HG02981 (cell line): ENCODE data around the gene ZNF317.

Experiments used
- ATAC-seq: cut with Tn5 transposase; IDR thresholded peaks from one replicate; pipeline ENCODE4 v1.9.1; 2021; ENCODE audit warnings: mild to moderate bottlenecking, moderate library complexity; ENCODE audit not compliant: unreplicated experiment

ZNF317 gene

DNA sequence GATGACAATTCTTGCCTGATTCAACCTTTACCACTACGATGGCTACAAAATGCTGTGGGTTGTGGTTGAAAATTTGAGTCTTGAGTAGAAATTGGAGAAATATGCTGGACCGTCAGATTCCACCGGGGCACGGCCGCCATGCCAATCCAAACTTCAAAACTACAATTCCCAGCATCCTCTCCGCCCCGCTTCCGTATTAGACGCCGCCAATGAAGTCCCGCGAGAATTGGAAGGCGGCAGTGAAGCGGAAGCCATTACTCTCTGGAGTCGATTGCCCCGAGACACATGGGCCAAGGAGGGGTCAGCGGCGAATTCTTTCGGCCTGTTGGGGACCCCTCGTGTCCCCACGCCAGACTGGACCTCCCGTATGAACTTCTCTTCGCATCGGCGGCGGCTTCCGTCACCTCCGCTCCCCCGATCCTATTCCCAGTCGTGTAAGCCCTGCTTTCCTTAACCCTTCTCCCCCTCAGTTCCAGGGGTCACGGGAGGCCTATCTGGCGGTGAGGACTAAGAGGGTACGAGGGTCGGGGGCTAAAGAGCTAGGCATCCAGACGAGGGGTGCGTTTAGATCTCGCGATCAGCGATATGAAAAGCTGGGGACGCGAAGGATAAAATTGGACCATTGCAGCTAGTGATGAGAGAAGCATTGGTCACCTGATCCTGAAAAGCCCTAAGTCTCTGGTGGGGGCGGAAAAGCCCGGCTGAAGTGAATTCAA lies at the start of gene ZNF317:
TSS of gene ZNF317 (plus strand) at position 239 of the 716 bp plus-strand sequence. CDS start 15,620 bp downstream, outside the sequence.
- ATAC-seq = peak; percentile 91

DNA sequence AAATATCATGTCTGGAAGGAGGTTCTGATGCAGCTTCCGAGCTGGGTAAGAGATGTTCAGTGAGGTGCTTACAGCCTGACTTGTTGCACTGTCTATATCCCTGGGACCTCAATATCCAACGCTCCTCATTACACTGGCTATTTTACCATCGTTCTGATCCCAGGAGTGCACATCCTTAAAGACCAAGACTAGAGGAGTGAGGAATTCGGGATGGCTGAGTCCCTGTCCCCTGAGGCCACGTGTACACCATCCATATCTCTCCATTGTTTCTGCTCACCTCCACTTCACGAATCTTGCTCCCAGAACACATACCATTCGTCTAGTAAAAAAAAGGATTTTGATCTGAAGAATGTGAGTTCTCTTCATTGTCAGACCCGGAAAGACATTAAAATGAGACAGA lies 32.8 kb upstream of the ZNF317 start, which contains the start of gene OR7G2:
TSS of gene OR7G2 (minus strand) at position 101 of the 400 bp plus-strand sequence. CDS start 4,232 bp downstream, outside the sequence.
- no peak for ATAC-seq

DNA sequence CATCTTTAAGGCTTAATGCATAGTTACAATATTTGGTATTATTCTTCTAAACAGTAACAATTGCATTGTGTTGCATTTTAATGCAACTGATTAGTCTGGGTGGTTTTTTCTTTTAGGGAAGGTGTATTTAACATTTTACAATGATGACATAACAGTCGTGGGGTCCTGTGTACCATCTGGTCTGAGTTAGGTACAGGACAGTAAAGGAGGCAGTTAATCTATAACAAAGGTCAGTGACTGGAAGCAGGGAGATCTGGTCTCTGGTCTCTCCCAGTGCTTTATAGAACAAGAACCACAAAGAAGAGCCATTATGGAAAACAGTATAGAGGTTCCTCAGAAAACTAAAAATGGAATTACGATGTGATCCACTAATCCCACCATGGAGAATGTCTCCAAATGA lies 30.2 kb upstream of the ZNF317 start:
- no peak for ATAC-seq

DNA sequence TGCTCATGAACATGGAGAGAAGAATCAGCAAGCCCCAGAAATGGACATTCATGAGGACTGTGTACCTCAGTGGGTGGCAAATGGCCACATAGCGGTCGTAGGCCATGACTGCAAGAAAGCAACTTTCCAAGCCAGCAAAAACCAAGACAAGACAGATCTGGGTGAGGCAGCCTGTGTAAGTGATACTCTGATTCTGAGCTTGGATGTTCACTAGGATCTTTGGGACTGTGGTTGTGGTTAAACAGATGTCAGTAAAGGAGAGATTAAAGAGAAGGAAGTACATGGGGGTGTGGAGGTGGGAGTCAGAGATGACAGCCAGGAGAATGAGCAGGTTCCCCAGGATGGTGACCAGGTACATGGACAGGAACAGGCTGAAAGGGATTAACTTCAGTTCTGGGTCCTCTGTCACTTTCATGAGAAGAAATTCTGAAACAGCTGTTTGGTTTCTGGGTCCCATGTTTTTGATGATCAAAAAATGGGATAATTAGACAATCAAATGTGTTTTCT lies 24.8 kb upstream of the ZNF317 start, which contains the start of gene OR7G1:
TSS of gene OR7G1 (minus strand) at position 457 of the 507 bp plus-strand sequence. CDS start at position 457, 0 bp downstream.
- no peak for ATAC-seq

DNA sequence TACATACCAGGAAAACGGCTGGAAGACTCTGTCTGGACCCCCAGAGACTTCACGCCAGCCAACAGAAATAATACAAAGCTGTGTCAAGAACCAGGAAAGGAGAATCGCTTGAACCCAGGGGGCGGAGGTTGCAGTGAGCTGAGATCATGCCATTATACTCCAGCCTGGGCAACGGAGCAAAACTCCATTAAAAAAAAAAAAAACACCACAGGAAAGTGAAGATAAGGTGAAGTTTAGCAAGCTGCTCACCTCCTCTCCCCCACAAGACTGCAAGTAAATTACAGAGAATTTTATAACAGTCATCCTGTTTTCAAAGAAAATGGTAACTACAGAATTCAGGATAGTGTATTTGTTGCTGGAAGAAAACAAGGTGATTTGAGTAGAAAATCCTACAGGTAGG lies 23.6 kb upstream of the ZNF317 start:
- no peak for ATAC-seq

DNA sequence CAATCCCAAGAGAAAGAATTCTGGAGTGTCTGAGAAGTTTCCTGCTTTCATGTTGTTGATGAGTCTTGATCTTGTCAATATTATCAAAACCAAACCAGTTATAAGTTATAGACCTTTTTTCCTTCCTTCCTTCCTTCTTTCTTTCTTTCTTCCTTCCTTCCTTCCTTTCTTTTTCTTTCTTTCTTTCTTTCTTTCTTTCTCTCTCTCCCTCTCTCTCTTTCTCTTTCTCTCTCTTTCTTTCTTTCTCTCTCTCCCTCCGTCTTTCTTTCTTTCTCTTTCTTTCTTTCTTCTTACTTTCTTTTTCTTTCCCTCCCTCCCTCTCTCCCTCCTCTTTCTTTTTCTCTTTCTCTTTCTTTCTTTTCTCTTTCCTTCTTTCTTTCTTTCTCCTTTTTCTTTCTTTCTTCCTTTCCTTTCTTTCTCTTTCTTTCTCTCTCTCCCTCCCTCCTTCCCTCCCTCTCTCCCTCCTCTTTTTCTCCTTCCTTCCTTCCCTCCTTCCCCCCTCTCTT lies 13.2 kb upstream of the ZNF317 start, which contains the start of gene OR7G3:
TSS of gene OR7G3 (minus strand) at position 51 of the 506 bp plus-strand sequence. CDS start at position 51, 0 bp downstream.
- no peak for ATAC-seq

DNA sequence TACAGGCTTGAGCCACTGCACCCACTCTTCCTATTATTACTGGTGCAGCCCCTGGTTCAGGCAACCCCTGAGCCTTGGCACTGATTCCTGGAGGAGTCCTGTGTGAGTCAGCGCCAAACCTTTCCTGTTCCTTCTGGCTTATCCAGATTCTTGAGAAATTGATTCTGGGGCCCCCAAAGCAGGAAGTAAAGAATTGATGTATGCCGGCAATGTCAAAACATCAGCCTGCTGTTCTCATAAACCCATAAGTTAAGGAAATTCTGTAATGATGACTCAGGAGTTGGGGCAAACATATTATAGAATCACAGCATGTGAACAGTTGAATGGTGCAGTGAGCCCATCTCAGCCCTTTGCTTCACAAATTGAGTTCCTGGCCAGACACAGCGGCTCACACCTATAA lies 12.0 kb upstream of the ZNF317 start:
- ATAC-seq = no peak

DNA sequence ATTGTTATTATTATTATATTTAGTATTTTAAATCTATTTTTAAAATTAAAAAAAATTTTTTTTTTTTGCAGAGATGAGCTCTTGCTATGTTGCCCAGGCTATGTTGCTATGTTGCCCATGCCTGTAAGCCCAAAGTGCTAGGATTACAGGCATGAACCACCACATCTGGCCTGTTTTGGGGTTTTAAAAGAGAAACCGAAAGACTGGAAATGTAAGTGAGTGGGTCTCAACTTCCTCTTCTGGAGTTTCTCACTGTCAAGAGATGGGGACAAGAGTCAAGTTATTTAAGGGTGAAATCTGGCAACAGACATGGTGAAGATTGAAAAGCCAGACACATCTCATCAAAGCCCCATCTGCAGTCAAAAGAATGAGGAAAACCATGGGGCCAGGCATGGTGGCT lies 9.2 kb upstream of the ZNF317 start:
- ATAC-seq = no peak

DNA sequence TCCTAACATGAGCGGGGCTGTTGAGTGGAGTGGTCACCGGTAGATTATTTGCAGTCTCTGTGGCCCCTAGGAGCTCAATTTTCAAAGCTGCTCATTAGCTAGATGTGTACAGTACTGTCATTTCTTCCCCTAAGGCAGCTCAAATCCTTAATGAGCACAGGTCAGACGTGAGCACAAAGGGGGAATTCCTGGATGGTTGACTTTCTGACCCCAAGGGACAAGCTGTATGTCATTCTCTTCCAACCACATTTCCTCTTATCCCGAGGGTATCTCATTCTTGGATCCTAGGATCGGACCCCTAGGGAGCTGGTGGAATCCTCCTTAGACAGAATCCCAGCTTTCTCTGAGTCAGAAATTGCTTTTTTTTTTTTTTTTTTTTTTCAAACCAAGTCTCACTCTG lies 7.8 kb upstream of the ZNF317 start:
- no peak for ATAC-seq

DNA sequence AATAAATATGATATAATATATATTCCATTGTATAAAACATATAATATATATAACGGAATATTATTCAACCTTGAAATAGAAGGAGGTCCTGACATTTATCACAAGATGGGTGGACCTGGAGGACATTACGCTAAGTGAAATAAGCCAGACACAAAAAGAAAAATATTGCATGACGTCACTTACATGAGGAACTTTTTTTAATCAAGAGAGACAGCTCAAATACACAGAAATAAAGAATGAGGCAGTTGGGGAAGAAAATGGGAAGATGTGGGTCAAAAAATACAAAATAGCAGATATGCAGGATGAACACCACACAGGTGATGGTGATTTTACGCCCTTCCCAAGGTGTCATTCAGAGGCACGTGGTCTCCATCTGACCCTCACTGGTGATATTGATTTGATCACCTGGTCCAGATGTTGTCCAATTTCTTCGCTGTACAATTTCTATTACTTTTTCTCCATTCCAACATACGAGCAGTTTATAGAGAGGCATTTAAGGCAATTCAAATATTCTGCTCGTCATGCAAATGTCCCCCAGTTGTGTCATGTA lies 513 bp upstream of the ZNF317 start:
- ATAC-seq = peak; percentile 18

DNA sequence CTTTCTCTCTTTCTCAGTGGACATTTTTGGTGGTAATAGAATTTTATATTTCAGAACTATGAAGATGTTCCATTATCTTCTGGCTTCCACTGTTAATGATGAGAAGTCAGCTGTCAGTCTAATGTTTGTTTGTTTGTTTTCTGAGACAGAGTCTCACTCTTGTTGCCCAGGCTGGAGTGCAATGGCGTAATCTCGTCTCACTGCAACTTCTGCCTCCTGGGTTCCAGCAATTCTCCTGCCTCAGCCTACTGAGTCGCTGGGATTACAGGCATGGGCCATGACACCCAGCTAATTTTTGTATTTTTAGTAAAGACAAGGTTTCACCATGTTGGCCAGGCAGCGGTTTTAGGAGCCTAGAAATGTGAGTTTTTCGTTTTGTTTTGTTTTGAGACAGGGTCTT lies 4.7 kb downstream of the ZNF317 start:
- no peak for ATAC-seq

DNA sequence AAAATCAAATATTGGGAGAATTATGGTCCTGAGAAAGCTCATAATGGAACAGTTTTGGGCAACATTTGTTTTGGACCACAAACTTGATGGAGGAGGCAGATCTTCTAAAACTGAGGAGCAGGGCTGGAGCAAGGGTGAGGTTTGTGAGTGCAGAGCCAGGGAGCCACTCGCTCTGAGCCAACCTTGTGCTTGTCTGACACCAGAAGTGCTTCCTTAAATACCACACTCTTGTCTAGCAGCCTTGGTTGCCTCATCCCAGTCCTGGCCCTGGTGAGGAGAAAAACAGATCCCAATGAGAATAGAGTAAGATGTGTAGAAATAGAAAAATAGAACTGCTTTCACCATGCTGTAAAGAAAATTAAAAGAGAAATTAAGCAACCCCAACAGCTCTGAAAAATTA lies 6.7 kb downstream of the ZNF317 start:
- ATAC-seq = no peak

DNA sequence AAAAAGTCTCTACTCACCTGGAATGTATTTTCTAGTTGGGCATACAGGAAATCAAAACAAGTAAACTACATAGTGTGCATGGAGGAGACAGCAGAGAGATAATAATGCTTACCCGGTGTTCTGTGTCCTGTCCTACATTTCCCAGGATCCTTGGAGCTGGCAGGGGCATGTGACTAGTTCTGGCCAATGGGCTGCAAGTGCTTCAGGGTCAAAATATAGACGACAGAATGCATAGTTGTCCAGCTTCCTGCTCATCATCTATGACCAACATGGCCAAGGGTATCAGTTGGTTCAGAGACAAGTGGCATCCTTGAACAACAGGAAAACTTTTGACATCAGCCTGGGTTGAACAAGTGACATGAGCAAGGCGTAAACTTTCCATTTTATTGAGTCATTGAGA lies 8.5 kb downstream of the ZNF317 start:
- no peak for ATAC-seq

DNA sequence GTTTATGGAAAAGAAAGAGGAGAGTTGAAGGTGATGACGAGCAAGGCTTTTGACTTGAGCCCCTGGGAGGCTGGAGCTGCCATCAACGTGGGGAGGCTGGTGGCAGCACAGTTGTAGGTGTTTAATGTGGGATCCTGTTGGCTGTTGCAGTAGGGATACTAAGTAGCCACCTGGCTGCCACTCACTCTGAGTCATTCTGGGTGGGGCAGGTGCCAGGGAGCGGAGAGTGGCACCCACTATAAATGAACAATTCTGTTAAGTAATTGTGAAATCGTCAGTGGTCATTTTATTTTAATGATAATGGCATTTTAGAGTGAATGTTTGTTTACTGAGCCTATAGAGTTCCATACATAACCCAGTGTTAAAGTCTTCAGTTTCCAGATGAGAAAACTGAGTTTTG lies 9.8 kb downstream of the ZNF317 start:
- no peak for ATAC-seq

DNA sequence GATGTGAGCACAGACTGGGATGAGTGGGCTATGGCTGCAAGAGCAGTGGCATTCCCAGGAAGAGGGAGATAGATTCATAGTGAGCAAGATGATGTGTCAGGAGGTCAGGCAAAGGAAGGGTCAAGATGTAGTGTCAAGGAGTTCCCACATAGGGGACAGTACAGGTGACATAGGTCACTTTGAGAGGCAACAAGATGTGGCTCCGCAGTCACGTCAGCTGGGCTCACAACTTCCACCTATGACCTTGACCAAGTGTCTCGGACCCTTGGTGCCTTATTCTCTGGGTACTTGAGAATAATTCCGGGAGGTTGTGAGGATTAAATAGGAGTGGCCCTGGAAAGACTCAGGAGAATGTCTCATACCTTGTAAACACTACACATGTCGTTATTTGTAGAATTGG lies 10.5 kb downstream of the ZNF317 start:
- no peak for ATAC-seq

DNA sequence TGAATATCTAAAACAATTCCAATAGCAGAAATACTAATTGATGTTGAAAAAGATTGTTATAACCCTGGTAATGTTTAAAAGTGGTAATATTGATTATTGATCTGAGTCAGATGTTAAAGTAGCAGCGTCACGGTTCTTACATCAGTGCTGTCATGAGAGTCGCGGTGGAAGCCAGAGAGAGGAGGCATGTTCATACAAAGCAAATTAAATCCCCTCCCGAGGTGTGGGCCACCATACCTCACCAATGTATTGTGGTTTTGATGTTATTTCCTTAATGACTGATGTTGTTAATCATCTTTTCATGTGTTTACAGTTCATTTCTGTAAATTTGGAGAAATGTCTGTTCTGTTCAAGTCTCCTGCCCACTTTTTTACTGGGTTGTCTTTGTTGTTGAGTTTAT lies 11.2 kb downstream of the ZNF317 start:
- ATAC-seq = no peak

DNA sequence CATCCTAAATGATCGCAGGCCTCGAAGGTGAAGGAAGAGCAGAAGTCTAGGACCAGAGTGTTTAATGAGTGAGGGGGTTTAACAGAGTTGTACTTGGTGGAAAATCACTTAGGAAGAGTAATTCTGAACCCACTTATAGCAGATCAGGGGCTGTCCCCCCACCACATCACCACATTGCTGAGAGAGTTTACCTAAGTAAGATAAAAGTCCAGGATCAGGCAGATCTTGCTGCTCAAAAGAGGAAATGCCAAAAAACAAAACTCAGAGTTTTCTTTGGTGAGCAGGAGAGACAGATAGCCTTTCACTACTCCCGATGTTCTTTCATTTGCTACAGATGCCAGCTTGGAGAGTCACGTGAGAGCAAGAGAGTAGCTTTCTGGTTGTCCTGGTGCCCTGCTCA lies 15.4 kb downstream of the ZNF317 start:
- ATAC-seq = no peak

DNA sequence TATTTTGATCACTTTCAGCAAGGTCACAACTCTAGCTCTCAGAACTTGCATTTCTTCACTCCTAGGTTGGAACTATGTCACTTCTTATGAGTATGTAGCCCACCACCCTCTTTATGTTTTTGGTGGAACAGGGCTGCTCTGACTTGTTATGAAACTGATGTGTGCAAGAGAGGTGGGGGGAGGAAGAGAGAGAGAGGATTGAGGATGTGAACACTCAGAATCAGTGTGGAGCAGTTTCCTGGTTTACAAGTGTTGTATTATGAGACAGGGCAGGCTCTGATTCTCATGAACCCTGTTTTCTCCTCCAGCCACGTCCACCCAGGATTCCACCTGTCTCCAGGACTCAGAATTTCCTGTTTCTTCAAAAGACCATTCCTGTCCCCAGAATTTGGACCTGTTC lies 16.1 kb downstream of the ZNF317 start:
- ATAC-seq = no peak

DNA sequence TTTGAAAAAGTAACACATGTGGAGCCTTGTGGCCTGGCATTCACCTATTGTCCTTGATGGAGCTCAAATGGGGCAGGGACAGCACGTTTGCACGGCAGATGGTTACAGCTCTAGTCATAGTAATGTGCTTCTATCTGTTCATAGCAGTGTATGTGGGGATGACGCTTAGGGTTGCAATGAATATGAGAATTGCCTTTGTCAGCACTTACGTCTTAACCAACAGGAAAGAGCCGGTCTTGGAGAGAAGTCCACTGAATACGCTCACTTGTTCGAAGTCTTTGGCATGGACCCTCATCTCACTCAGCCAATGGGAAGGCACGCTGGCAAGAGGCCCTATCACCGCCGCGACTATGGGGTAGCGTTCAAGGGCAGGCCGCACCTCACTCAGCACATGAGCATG lies 19.7 kb downstream of the ZNF317 start:
- ATAC-seq = no peak

DNA sequence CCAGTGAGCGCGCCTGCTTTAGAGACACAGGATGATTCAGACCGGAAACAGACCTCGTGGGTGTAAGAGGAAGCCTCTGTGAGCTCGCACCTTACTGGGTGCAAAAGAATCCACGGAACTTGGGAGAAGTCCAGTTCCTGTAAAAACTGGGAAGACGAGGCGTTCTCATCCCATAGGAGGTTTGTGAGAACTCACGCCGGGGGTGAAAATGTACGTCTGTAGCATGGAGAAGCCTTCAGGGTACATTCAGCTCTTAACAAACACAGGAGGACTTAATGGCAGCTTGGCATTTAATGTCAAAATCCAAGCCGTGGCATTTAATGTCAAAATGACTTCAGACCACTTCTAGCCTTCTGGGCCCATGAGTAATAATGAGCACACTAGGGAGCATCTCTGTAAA lies 21.2 kb downstream of the ZNF317 start:
- no peak for ATAC-seq

DNA sequence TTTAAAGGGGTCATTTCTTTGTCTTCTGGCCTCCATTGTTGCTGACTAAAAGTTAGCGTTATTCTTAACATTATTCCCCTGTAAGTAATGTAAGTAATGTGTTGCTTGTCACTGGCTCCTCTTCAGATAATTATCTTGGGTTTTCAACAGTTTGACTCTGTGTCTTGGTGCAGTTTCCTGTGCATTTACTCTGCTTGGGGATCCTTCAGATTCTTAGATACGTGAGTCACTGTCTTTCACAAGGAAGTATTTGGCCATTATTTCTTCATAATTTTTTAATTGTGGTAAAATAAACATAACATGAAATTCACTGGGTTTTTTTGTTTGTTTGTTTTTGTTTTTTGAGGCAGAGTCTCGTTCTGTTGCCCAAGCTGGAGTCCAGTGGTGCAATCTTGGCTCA lies 25.1 kb downstream of the ZNF317 start:
- no peak for ATAC-seq

DNA sequence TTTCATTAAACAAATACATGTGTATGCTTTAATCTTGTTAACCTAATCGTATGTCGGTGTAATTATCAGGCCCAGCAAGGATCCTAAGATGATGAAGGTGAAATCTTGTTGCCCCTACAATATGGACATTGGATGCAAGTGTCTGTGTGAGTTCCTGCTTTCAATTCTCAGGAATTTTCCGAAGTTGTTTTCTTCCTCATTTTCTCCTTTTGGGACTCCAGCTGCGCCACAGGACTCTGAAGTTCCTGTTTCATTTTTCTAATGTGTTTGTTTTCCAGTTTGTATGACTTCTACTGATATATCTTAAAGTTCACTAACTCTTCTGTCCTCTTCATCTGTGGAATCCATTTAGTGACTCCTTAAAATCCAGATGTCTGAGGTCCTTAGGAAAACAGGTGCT lies 26.6 kb downstream of the ZNF317 start:
- ATAC-seq = no peak
